CD4-positive, alpha-beta T cell treated with Interleukin-21 for 1 hour (primary cell): ENCODE results near the gene TRDN.

Source experiments
- DNase-seq: peaks from one replicate; pipeline ENCODE4 v3.0.0-alpha.2; 2020

The TRDN gene, protein sequence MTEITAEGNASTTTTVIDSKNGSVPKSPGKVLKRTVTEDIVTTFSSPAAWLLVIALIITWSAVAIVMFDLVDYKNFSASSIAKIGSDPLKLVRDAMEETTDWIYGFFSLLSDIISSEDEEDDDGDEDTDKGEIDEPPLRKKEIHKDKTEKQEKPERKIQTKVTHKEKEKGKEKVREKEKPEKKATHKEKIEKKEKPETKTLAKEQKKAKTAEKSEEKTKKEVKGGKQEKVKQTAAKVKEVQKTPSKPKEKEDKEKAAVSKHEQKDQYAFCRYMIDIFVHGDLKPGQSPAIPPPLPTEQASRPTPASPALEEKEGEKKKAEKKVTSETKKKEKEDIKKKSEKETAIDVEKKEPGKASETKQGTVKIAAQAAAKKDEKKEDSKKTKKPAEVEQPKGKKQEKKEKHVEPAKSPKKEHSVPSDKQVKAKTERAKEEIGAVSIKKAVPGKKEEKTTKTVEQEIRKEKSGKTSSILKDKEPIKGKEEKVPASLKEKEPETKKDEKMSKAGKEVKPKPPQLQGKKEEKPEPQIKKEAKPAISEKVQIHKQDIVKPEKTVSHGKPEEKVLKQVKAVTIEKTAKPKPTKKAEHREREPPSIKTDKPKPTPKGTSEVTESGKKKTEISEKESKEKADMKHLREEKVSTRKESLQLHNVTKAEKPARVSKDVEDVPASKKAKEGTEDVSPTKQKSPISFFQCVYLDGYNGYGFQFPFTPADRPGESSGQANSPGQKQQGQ

DNA sequence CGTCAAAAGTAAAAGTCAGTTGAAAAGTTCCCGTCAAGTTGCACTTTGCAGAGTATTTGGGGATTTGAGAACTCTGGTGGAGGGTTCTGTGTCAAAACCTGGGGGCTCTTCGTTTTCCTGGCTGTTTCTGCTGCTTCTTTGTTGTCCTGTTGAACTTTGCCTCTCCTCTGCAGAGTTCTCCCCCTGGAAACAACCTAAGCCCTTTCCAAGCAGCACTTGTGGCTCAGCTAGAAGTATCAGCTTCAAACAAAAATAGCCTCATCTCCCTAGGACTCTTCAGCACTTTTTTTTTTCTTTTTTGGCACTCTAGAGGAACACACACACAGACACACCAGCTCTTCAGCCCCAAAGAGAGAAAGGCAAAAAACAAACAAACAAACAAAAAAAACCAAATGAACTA is at the start of gene TRDN:
Gene TRDN, minus strand, starts transcription at position 169 of the 400 bp plus-strand sequence. CDS start 175 bp downstream, outside the sequence.
- DNase-seq: no peak

DNA sequence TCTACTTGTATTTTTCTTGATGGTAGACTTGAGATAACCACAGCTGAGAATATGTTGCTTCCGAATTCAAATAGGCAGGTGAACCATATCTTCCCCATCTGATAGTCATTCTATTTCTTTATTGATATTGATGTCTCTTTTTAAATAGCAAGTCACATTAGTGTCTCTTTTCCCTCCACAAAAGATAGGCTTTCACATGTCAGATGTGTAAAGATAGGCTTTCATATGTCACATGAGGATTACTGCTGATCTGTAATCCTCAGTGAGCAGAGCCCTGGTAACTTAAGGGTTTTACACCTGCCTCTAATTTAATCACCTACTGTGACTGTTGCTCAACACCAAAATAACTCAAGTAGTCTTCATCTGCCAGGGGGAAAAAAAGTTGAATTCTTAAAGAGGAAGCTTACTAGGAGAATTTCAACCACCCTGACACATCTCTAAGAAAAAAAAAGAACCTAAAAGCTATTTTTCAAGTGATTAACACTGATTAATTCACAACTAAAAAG is 45.3 kb upstream of the TRDN start:
- no peak for DNase-seq

DNA sequence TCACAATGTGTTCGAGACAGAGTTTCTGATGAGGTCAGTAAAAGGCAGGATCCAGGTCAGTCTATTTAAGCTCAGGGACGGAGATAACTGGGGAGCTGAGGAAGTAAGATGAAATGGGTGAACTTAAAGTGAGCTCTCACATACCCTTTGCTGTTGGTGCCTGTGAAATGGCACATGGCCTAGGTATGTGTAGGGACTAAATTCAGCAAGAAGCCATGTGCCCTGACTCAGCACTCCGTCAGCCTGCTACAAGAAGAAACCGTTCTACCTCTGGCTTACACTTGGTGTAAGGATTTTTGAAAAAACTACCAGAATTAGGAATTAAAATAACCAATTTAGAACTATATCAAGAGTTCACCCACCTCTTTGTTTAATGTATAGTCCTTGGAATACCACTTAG is 41.1 kb upstream of the TRDN start:
- DNase-seq: no peak

DNA sequence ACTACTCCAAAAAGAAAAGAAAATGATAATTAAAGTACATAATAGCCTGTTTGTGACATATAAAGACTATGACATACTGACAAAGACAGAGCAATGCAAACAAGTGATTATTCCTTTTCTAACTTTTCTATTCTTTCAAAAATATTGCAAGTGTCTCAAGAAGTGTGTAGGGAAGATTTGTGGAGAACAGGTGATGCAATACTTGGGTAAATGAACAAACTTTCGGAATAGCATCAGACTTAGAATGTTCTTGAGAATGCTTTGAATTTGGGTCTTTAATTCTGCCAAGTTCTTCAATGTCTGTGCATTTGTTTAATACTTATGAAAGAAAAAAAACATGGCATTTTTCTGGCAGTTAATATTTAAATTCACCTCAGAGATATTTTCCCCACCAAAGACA is 40.0 kb upstream of the TRDN start:
- no peak for DNase-seq

DNA sequence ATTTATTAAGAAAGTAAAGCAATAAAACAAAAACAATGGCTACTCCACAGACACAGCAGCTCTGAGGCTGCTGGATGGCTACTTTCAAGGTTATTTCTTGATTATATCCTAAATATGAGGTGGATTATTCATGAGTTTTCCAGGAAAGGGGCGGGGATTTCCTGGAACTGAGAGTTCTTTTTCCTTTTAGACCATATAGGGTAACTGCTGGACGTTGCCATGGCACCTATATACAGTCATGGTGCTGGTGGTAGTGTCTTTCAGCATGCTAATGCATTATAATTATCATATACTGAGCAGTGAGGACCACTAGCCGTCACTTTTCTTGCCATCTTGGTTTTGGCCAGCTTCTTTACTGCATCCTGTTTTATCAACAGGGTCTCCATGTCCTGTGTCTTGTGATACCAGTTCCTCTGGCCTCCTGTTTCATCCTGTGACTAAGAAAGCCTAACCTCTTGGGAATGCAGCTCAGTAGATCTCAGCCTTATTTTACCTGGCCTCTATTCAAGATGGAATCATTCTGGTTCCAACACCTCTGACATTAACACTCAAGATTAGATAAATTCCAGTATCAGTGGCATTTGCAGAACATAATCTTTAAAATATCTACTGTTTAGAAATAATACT is 32.3 kb upstream of the TRDN start:
- no peak for DNase-seq

DNA sequence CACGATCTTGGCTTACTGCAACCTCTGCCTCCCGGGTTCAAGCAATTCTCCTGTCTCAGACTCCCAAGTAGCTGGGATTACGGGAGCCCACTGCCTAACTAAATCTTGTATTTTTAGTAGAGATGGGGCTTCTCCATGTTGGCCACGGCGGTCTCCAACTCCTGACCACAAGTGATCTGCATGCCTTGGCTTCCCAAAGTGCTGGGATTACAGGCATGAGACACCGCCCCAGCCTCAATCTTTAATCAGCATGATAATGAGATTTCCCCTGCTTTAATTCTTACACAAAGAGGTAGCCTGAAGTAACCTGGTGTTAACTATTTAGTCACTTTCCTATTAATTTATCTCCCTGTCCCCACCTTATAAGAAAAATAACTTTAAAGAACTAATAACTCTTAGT is 31.3 kb upstream of the TRDN start:
- DNase-seq: no peak

DNA sequence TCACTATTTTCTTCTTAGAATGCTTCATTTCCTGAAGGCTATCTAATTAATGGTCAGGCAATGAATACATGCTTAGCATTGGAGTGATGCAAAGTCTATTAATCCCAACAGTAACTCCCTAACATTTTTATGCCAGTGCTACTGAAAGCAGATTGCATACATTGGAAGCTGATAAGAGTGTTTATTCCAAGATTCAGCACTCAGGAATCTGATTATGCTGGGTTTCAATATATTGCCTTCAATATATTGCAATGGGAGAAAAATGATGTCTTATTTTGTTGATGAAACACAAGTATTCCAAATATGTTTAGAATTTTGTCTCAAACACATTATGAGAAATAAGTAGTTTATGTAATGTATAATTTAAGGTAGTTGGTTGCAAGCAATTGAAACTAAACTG is 26.7 kb upstream of the TRDN start:
- no peak for DNase-seq

DNA sequence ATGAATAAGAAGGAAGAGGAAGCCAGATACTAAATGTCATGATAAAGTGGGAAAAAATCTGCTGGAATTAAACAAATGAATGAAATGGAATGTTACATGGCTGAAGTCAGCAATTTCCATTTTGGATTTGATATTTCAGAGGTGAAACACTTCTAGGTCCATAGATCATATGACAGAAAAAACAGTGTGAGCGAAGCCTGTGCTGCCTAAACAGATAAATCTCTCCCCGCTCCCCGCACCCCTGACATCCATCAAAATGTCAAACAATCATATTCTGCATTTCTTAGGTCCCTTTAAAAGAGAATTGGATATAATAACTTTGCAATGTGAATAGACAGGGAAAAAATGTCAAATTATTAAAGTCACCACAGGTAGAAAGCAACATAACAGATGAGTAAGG is 26.0 kb upstream of the TRDN start:
- DNase-seq: no peak

DNA sequence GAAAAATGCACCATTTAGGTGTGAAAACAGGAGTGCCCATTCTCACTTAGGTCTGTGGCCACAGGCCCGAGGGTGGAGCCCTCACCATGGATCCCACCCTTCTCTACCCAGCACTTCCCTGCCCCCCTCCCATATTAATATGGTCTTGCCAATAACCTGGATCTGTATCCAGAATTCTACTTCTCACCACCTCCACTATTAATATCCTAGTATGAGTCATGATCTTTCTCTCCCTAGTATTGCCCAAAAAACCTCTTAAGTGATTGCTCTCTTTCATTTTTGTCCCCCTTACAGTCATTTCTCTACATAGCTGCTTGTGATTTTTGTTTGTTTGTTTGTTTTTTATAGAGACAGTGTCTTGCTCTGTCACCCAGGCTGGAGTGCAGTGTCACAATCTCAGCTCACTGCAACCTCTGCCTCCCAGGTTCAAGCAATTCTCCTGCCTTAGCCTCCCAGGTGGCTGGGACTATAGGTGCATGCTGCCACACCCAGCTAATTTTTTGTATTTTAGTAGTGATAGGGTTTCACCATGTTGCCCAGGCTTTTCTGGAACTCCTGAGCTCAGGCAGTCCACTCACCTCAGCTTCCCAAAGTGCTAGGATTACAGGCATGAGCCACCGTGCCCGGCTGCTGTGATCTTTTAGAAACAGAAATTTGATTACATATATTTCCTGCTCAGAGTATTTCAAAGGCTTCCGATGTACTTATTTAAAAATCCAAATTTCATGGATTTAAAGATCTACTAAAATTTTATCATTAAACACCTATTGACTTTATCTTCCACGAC is 24.5 kb upstream of the TRDN start:
- no peak for DNase-seq

DNA sequence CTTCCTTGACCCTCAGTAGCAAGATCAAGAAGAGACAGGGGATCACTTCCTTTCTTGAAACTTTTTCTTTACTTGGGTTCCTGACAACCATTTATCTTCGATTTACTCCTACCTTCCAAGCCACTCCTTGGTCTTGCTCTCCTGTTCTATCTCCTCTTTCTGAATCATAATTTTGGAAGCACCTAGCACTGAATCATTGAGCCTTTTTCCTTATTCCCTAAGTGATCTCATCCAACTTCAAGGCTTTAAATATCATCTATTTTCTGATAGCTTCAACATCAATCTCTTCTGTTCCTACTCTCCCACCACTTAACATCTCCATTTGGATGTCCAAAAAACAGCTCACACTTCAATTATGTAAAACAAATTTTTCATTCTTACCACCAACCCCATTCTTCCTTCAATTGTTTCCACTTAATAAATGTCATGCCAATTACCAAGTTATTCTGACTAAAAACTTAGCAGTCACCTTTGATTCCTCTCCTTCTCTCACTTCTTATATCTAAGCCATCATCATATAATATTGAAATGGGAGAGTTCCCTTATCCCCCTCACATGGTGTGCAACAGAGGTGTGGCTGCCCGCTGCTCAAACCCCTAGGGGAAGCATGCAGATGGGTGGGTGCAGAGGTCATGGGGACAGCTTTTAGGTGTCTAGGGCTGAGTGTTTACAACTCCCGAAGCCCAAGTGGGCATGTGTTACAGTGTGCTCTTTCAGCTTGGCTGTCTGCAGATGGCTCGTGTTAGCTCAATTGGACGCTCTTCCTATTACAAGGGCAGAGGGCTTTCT is 23.4 kb upstream of the TRDN start:
- DNase-seq: no peak

DNA sequence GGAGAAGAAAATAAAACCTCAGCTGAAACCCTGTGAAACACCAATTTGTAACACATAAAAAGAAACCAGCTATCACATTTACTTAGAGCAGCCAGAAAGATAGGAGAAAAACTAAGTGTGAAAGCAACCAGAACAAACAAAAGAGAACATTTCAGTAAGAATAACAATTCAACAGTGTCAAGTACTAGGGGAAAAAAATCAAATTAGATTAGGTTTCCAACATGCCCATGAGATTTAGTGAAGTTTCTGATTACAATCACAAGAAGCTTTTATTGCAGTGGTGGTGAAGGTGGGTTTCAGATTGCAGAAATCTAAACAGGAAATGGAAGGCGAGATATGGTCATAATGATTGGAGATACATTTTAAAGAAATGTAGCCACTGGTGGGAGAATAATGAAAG is 22.1 kb upstream of the TRDN start:
- no peak for DNase-seq

DNA sequence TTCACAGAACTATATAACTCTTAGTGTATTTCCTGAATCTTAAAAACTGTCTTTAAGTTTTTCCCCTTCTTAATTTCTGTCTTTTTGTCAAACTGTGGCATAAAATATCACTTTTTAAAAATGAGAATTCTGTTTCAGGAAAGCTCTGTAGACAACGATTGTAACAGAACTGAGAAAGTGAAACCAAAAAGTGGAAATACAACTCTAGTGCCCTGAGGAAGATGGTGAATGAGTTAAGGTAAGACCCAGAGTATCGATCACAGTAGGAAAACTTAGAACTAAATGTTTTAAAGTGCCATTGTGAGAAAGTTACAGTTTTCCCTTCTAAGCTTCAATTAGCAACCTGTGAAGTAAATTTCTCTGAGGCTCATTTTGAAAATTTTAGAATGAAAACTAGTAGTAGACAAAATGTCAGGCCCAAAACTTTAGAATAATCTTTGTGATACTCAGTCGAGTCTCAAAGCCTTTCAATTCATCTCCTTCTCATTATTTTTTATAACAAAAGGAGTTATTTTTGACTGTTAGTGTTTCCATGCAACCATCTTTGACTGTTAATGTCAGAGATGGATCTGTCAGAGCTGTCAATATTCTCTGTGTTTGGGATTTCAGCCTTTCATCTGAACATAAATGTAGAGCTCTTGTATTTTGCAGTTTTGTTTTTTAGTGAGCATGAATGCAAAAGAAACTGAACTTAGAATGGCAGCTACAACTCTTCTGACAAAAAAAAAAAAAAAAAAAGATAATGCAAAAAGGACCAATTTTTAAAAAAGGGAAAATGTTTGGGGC is 19.0 kb upstream of the TRDN start:
- DNase-seq: no peak

DNA sequence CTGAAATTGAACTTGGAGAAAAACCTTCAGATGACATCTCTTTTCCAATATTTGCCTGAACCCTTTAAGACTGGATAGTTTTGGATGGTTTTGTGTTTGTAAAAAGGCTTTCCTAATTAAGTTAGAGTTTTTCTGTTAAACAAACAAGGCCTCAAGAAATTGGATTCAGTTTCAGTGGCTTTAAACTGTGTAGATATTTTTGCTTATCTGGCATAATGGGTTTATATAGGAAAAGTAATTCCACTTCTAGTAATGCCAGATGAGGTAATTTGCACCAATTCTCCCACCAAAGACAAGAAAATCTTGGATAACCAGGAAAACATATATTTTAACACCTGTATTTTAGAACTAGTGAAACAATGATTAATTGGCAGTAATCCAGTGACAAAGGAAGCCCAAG is 12.0 kb upstream of the TRDN start:
- no peak for DNase-seq

DNA sequence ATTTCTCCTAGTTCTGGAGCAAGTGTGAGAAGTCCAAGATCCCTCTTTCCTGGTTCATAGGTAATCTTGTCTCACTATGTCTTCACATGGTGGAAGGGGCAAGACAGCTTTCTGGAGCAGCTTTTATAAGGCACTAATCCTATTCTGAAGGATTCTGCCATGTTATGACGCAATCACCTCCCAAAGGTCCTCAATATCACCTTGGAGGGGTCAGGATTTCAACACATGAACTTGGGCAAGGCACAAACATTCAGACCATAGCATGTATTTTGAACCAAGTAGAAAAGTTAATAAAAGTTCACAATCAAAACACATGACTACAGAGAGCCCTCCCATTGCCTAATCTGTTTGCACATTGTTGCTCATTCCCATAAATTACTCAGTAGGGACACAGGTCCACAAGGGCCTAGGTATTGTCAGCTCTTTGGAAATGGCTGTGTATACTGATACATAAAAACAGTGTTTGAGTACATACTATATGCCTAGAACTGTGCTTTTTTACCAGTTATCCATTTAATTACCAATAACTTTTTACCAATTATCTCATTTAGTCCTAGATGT is 11.3 kb upstream of the TRDN start:
- DNase-seq: no peak

DNA sequence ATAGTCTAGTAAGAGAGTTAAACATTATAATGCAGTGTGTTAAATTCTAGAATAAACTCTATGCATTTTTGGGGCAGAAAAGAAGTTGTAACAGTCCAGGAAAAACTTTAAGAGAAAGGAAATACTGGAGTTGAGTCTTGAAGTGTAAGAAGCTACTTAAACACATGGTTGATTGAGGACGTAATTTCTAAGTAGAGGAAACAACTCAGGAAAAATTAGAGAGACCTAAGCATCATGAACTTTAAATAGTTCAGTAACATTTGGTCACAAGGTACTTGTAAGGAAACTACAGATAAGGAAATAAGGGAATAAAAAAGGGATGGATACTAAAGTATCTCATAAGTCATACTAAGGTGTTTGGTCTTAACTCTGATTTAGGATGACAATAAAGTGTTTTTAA is 4.7 kb upstream of the TRDN start:
- no peak for DNase-seq

DNA sequence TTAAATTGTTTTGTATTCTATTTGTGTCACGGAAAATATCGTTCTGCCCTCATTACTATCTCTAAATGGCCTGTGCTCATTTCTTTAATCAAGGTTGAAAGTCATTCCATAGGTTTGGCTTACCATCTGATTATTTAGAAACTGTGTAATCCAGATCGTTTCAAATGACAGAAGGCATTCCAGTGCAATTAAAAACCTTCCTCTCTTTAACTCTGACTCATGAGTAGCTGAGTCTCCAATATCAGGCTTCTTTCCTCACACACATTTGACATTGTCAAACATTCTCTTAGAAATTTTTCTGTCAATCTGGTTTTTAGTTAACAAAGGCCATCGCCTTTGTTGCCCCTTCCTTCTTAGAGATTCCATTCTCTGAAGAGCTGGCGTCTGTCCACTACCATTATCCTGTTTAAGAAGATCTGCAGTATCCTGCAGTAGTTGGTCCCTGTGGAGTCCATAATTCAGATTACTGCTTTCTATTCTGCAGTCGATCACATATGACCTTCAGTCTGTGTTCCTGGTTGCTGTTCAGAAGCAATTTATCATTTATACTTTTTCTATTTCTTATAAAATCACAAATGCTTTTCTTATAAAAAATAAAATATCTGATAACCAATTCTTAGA is 3.9 kb upstream of the TRDN start:
- DNase-seq: no peak

DNA sequence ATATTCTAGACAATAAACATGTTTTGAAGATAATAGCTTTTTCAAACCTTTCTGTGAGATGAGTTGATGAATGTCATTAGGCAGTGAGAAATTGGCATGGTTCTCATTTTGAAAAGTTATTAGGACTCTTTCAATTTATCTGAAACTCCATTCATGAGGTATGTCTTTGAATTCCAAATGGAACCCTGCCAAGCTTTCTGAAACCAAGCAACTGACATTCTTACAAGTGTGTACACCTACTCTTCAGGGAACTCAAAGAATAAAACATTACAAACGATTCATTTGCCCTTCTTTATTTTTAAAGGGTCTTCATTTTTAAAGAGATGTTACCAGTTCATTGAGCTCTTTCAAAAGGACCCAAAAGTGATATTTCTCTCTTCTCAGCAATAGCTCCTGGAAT is 2.1 kb upstream of the TRDN start:
- no peak for DNase-seq

DNA sequence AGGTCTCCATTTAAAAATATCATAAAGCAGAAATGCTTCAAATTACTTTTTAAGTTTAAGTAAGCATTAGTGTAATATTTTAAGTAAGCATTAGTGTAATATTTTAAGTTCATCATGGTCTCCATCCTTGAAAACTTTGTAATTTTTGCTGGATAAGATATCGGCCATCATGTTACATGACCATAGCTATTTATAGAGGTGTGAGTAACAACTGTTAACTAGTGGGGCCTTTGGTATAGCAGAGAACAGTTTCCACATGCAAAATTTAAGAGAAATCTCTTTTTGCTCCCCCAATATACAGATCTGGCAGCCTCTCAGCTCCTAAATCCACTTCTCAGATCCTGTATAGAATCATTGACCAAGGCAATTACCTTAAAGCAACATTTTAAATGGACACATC is 468 bp downstream of the TRDN start:
- no peak for DNase-seq

DNA sequence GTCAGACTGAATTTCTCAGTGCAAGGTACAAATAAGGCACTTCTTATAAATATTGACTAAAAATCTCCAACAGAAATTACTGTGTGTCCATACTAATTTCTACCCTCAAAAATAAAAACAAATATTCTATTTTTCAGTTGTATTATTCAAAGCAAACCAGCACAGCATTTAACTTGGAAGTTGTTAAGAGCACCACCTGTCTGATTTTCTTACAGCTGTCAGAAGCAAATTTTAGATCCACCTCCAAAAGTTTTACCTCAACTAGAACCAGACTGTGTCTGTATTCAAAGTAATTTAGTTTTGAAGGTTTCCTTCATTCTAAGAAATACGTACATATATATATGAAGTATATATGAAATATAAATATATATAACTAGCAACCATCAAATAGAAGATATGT is 1.2 kb downstream of the TRDN start:
- DNase-seq: no peak

DNA sequence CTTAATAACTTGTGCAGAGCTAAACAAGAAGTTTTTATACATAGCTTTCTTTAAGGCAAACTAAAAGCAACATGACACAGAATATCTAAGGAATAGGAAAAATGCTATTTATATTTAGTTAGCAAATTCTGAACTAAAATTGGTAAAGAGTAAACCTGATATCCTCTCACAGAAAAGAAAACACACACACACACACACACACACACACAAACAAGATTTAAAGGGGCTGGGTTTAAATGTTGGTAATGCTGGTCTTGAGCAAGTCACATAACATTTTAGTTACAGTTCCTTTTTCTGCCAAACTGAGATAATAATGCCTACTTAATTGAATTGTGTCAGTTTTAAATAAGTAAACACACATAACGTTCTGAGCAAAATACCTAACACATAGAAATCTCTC is 1.6 kb downstream of the TRDN start:
- DNase-seq: no peak

DNA sequence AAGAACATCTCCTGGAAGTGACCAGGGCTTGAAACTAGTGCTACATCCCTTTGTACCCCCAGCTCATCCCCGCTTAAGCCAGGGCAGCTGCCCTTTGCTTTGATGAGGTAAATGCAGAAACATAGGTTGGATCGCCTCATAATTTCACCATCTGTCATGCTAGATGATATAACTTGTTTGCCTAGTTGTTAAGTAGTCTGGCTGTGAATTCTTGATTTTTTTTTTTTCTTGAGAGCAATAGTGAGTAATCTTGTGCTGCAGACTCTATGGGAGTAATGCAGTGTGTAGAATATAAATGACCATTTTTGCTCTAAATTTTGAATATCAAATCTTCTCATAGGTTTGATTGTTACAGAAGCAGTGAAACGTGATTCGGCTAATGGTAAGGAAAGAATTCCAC is 4.1 kb downstream of the TRDN start:
- DNase-seq: no peak
